MM.1S (cell line): ENCODE results near the gene DIP2C.

Source experiments
- DNase-seq: peaks from one replicate; pipeline ENCODE4 v3.0.0-alpha.2; 2015
- H2AFZ ChIP-seq: fragments of 300-600 bp; sonication (generic); 2 replicates; pipeline ENCODE4 v1.6.0; 2016; ENCODE audit warnings: antibody characterized with exemption, low read length
- H3F3A ChIP-seq: fragments of 300-600 bp; sonication (generic); 2 replicates; pipeline ENCODE4 v1.6.1; 2016; ENCODE audit warnings: mild to moderate bottlenecking, antibody characterized with exemption, low read length, moderate library complexity, mixed read lengths; ENCODE audit not compliant: insufficient read depth
- H3K27ac ChIP-seq: fragments of 300-600 bp; sonication (generic); 2 replicates; pipeline ENCODE4 v1.5.1; 2016; ENCODE audit warnings: mild to moderate bottlenecking, low read length
- H3K27me3 ChIP-seq: fragments of 300-600 bp; sonication (generic); replicated peaks from 2 replicates; pipeline ENCODE4 v1.6.0; 2016; ENCODE audit warnings: low read length; ENCODE audit not compliant: insufficient read depth
- H3K36me3 ChIP-seq: fragments of 300-600 bp; sonication (generic); replicated peaks from 2 replicates; pipeline ENCODE4 v1.6.1; 2016; ENCODE audit warnings: mild to moderate bottlenecking, low read length, mixed read lengths; ENCODE audit not compliant: insufficient read depth
- H3K4me1 ChIP-seq: fragments of 300-600 bp; sonication (generic); 2 replicates; pipeline ENCODE4 v1.6.1; 2016; ENCODE audit warnings: low read length, mixed read lengths
- H3K4me2 ChIP-seq: fragments of 300-600 bp; sonication (generic); 2 replicates; pipeline ENCODE4 v1.6.0; 2016; ENCODE audit warnings: low read depth, low read length
- H3K4me3 ChIP-seq: fragments of 300-600 bp; sonication (generic); 2 replicates; pipeline ENCODE4 v1.5.1; 2016; ENCODE audit warnings: low read length, mixed read lengths
- H3K79me2 ChIP-seq: fragments of 300-600 bp; sonication (generic); 2 replicates; pipeline ENCODE4 v1.6.1; 2016; ENCODE audit warnings: mixed run types, low read length, mixed read lengths
- H3K9ac ChIP-seq: fragments of 300-600 bp; sonication (generic); 2 replicates; pipeline ENCODE4 v1.6.1; 2016; ENCODE audit warnings: low read length, mixed read lengths
- H3K9me2 ChIP-seq: fragments of 300-600 bp; sonication (generic); replicated peaks from 2 replicates; pipeline ENCODE4 v1.6.1; 2016; ENCODE audit warnings: mild to moderate bottlenecking, low read length, mixed read lengths; ENCODE audit not compliant: insufficient read depth
- H3K9me3 ChIP-seq: fragments of 300-600 bp; sonication (generic); replicated peaks from 2 replicates; pipeline ENCODE4 v1.6.1; 2016; ENCODE audit warnings: mild to moderate bottlenecking, low read length, mixed read lengths; ENCODE audit not compliant: insufficient read depth
- H4K20me1 ChIP-seq: fragments of 300-600 bp; sonication (generic); 2 replicates; pipeline ENCODE4 v1.6.1; 2016; ENCODE audit warnings: mild to moderate bottlenecking, low read length, moderate library complexity, mixed read lengths; ENCODE audit not compliant: insufficient read depth
- EZH2 ChIP-seq: fragments of 300-600 bp; sonication (generic); optimal IDR thresholded peaks from 2 replicates; pipeline ENCODE3; 2017; ENCODE audit warnings: low read depth, mild to moderate bottlenecking, antibody characterized with exemption, low read length, mixed read lengths
- EZH2phosphoT487 ChIP-seq: fragments of 300-600 bp; sonication (generic); IDR thresholded peaks from 2 replicates; pipeline ENCODE4 v1.6.1; 2018; ENCODE audit warnings: antibody characterized with exemption, low read length
- TF ChIP-seq, protein P1 (sequence below): fragments of 300-600 bp; sonication (generic); IDR thresholded peaks from 2 replicates; pipeline ENCODE4 v1.5.1; 2016; ENCODE audit warnings: antibody characterized with exemption, low read length, mixed read lengths

The DIP2C gene

DNA sequence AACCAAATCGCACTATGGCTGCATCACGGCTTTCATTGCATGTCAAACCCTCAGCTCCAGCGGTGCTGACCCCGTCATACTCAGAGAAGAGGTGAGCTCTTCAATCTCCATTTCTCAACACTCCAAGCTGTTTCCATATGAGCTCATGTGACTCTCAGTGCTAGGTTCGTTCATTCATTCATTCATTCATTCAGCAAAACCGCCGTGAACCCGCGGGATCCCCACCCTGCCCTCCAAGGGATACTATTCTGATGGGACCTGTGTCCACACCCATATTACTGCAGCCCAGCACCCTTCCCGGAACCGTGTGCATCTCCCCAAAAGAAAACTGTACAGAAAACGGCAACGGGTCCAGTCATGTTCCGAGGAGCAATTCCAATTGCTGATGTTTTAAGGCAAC, 184.7 kb downstream of the DIP2C start:
- H3K27me3 ChIP-seq: no peaks in the 10 kb centered on the region
- no peak overlapping the region for H3K9ac ChIP-seq
- H3K9me2 ChIP-seq: no peaks in the 10 kb centered on the region
- H2AFZ ChIP-seq: no peak overlapping the region
- no peak for TF ChIP-seq EZH2
- TF ChIP-seq, protein P1, sequence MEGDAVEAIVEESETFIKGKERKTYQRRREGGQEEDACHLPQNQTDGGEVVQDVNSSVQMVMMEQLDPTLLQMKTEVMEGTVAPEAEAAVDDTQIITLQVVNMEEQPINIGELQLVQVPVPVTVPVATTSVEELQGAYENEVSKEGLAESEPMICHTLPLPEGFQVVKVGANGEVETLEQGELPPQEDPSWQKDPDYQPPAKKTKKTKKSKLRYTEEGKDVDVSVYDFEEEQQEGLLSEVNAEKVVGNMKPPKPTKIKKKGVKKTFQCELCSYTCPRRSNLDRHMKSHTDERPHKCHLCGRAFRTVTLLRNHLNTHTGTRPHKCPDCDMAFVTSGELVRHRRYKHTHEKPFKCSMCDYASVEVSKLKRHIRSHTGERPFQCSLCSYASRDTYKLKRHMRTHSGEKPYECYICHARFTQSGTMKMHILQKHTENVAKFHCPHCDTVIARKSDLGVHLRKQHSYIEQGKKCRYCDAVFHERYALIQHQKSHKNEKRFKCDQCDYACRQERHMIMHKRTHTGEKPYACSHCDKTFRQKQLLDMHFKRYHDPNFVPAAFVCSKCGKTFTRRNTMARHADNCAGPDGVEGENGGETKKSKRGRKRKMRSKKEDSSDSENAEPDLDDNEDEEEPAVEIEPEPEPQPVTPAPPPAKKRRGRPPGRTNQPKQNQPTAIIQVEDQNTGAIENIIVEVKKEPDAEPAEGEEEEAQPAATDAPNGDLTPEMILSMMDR: no peak
- no peak for TF ChIP-seq EZH2phosphoT487
- no peaks in the 10 kb centered on the region for H3K36me3 ChIP-seq
- H3K4me3 ChIP-seq: no peak overlapping the region
- DNase-seq: no peak
- peaks cover 23% of the 10 kb centered on the region for H3K4me1 ChIP-seq
- H3F3A ChIP-seq: no peaks in the 10 kb centered on the region
- peaks cover 10% of the 10 kb centered on the region; the same call in 1 of the 2 replicates for H3K79me2 ChIP-seq
- H3K4me2 ChIP-seq: no peak overlapping the region
- no peaks in the 10 kb centered on the region for H3K9me3 ChIP-seq
- H3K27ac ChIP-seq: no peak overlapping the region
- no peaks in the 10 kb centered on the region for H4K20me1 ChIP-seq

DNA sequence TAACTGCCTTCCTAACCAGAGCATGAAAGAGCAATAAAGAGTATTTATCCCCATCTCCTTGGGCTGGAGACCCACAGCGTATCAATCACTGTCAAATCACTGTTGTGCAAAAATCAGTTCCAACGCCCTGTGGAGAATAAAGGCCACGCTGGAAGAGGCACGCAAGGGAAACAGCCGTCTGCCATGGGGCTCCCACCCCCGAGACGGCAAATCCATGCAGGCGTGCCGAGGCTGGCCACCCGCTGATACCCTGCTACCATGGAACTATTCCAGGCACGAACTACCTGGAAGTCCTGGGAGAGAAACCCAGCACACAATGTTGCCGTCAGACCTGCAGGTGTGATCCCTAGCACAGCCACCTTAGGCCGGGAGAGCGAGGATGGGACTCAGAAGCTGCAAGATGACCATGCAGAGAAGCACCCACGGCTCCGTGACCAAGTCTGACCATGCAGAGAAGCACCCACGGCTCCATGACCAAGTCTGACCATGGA, 185.3 kb downstream of the DIP2C start:
- no peaks in the 10 kb centered on the region for H3F3A ChIP-seq
- H3K9me3 ChIP-seq: no peaks in the 10 kb centered on the region
- DNase-seq: no peak
- no peaks in the 10 kb centered on the region for H3K36me3 ChIP-seq
- H3K4me1 ChIP-seq: peaks cover 18% of the 10 kb centered on the region
- no peaks in the 10 kb centered on the region for H3K27me3 ChIP-seq
- H3K4me3 ChIP-seq: no peak overlapping the region
- TF ChIP-seq, protein P1: no peak
- TF ChIP-seq EZH2: no peak
- TF ChIP-seq EZH2phosphoT487: no peak
- no peak overlapping the region for H2AFZ ChIP-seq
- no peaks in the 10 kb centered on the region for H3K9me2 ChIP-seq
- no peaks in the 10 kb centered on the region for H4K20me1 ChIP-seq
- H3K9ac ChIP-seq: no peak overlapping the region
- H3K4me2 ChIP-seq: no peak overlapping the region
- H3K79me2 ChIP-seq: peaks cover 8% of the 10 kb centered on the region; the same call in 1 of the 2 replicates
- H3K27ac ChIP-seq: no peak overlapping the region

DNA sequence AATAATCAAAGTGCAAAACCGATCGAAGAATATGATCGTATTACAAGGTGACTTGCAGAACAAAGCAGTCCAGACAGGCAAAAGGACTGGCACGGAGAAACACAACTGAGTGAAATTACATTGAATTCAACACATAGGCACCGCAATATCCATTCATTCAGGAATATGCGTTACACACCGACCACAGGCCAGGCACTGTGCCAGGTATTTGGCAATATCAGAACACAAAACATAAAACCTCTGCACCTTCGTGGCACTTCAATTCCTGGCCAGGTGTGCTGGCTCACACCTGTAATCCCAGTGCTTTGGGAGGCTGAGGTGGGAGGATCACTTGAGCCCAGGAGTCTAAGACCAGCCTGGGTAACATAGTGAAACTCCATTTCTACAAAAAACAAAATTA, 187.9 kb downstream of the DIP2C start:
- Histone ChIP-seq H3K9me3 (no peaks in the 10 kb centered on the region), H3K79me2 (no peaks in the 10 kb centered on the region; the same call in 1 of the 2 replicates), H3K27ac (no peak overlapping the region), H3K9ac (no peak overlapping the region), H3K4me3 (no peak overlapping the region), H4K20me1 (no peaks in the 10 kb centered on the region), H3K36me3 (no peaks in the 10 kb centered on the region), H3K4me1 (peaks cover 18% of the 10 kb centered on the region), H3F3A (no peaks in the 10 kb centered on the region), H3K9me2 (no peaks in the 10 kb centered on the region), H3K4me2 (no peak overlapping the region), H2AFZ (no peak overlapping the region), H3K27me3 (no peaks in the 10 kb centered on the region)
- peak; percentile 2 for DNase-seq
- TF ChIP-seq EZH2phosphoT487 (no peak), EZH2 (no peak)
- TF ChIP-seq, protein P1: no peak
